ENCODE measurements around the gene RBMS3.

DNA sequence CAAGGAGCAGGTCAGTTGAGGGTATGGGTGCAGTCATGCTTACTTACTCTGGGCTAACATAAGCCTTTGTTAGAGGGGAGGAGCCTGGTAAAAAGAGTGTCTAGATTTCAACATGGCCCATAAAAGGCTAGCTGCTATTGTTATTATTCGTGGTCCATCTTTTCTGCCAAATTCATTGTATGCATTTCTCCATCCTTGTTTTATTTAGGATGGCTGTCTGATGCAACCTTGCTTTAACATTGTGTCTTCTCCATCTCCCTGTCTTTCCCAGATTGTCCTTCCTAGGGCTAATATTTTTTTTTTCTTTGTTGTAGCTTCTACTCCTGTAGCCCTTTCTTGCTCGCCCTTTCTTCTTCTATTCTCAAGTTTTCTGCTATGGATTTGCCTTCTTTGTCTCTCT, 12.6 kb downstream of the RBMS3 start:
- TF ChIP-seq POLR2A (IDR thresholded peaks at IDR 0.05; ENCODE audit: low read length) (no peak), GATA1 (IDR thresholded peaks at IDR 0.05; ENCODE audit: low read depth, low read length) (no peak)

Data from erythroblast (primary cell).